GM12865 (cell line): ENCODE data around the gene IL1R1.

ENCODE experiments used
- DNase-seq: peaks from one replicate; pipeline ENCODE4 v3.0.0; 2010; ENCODE audit warnings: low read depth
- H3K4me3 ChIP-seq: 2 replicates; pipeline ENCODE4 v1.5.1; 2011; ENCODE audit warnings: mild to moderate bottlenecking, low read depth, low read length, control low read depth
- CTCF ChIP-seq: IDR thresholded peaks from 2 replicates; pipeline ENCODE4 v1.5.1; 2011; ENCODE audit warnings: low read length, control low read depth, low read depth, inconsistent platforms; ENCODE audit not compliant: insufficient read depth; ENCODE audit errors: missing control alignments

The IL1R1 gene

GRCh38 chr2:102141970-102142828, at the start of gene IL1R1:
Gene IL1R1 (plus strand): TSS chr2:102142746. CDS start chr2:102157725, 14,979 bp downstream.
- DNase-seq: no peak
- no peak for TF ChIP-seq CTCF
- H3K4me3 ChIP-seq: no peak within 1 kb of the TSS

- no peak for TF ChIP-seq CTCF
- DNase-seq: no peak
- H3K4me3 ChIP-seq: no peak overlapping the region
Measured at GRCh38 chr2:102093662-102094061, 48.9 kb upstream of the IL1R1 start.

- H3K4me3 ChIP-seq: no peak overlapping the region
- no peak for TF ChIP-seq CTCF
- no peak for DNase-seq
Measured at GRCh38 chr2:102094917-102095316, 47.6 kb upstream of the IL1R1 start.

GRCh38 chr2:102096103-102096502, 46.4 kb upstream of the IL1R1 start:
- DNase-seq: no peak
- no peak overlapping the region for H3K4me3 ChIP-seq
- TF ChIP-seq CTCF: no peak

GRCh38 chr2:102098756-102099155, 43.8 kb upstream of the IL1R1 start:
- DNase-seq: no peak
- H3K4me3 ChIP-seq: no peak overlapping the region
- TF ChIP-seq CTCF: no peak

GRCh38 chr2:102099536-102100298, 42.8 kb upstream of the IL1R1 start:
- DNase-seq: no peak
- no peak for TF ChIP-seq CTCF
- no peak overlapping the region for H3K4me3 ChIP-seq
